GM18499 (cell line): ENCODE measurements around the gene BMI1.
"Not testable (repeated sequence)": the region's sequence is repeated elsewhere in the genome, so short reads cannot be mapped to it uniquely, and the experiment has no call there.

Source experiments
- ATAC-seq: cut with Tn5 transposase; IDR thresholded peaks from one replicate; pipeline ENCODE4 v1.9.1; 2021; ENCODE audit warnings: moderate number of reproducible peaks; ENCODE audit not compliant: insufficient read depth, unreplicated experiment

The BMI1 gene

GRCh38 chr10:22338185-22338900, 17.4 kb downstream of the BMI1 start:
- ATAC-seq: no peak

GRCh38 chr10:22338931-22339330, 18.0 kb downstream of the BMI1 start:
- no peak for ATAC-seq

- ATAC-seq: no peak
Measured at GRCh38 chr10:22339761-22340328, 18.9 kb downstream of the BMI1 start.

GRCh38 chr10:22340329-22341189, 19.7 kb downstream of the BMI1 start:
- ATAC-seq: no peak

- no peak for ATAC-seq
Measured at GRCh38 chr10:22341190-22341925, 20.5 kb downstream of the BMI1 start.

- no peak for ATAC-seq
Measured at GRCh38 chr10:22341926-22342196, 21.0 kb downstream of the BMI1 start.

GRCh38 chr10:22342421-22342820, 21.5 kb downstream of the BMI1 start:
- no peak for ATAC-seq

- no peak for ATAC-seq
Measured at GRCh38 chr10:22343731-22344130, 22.8 kb downstream of the BMI1 start.

GRCh38 chr10:22344249-22344648, 23.4 kb downstream of the BMI1 start:
- ATAC-seq: no peak

- ATAC-seq: no peak
Measured at GRCh38 chr10:22344781-22345300, 23.9 kb downstream of the BMI1 start.

- ATAC-seq: no peak
Measured at GRCh38 chr10:22345301-22346095, 24.6 kb downstream of the BMI1 start, which contains the start of gene SPAG6. SPAG6 (plus strand) TSS chr10:22345496; CDS start chr10:22345612, 116 bp downstream.

- no peak for ATAC-seq
Measured at GRCh38 chr10:22346096-22346661, 25.3 kb downstream of the BMI1 start.

GRCh38 chr10:22349755-22350154, 28.9 kb downstream of the BMI1 start:
- no peak for ATAC-seq

GRCh38 chr10:22351131-22351703, 30.3 kb downstream of the BMI1 start:
- ATAC-seq: no peak

GRCh38 chr10:22356324-22356873, 35.5 kb downstream of the BMI1 start:
- no peak for ATAC-seq

- ATAC-seq: not testable (repeated sequence)
Measured at GRCh38 chr10:22357770-22358169, 36.9 kb downstream of the BMI1 start.

- ATAC-seq: no peak
Measured at GRCh38 chr10:22363305-22363704, 42.4 kb downstream of the BMI1 start.

- ATAC-seq: no peak
Measured at GRCh38 chr10:22364407-22365140, 43.7 kb downstream of the BMI1 start.
